ENCODE results near the gene C14orf119. TPM values are rescaled to one million over a fixed set of nuclear protein-coding genes. Genes with fewer than 3 reads are reported as not detected.
A peak's percentile ranks its signal among the peaks of the same experiment; 100 is the strongest.
"Not testable (repeated sequence)": the region's sequence is repeated elsewhere in the genome, so short reads cannot be mapped to it uniquely, and the experiment has no call there.

C14orf119 gene
- polyA plus RNA-seq, 6 donors from 2014 or later, result 31.7 to 81.0 (median 69.0) TPM

DNA sequence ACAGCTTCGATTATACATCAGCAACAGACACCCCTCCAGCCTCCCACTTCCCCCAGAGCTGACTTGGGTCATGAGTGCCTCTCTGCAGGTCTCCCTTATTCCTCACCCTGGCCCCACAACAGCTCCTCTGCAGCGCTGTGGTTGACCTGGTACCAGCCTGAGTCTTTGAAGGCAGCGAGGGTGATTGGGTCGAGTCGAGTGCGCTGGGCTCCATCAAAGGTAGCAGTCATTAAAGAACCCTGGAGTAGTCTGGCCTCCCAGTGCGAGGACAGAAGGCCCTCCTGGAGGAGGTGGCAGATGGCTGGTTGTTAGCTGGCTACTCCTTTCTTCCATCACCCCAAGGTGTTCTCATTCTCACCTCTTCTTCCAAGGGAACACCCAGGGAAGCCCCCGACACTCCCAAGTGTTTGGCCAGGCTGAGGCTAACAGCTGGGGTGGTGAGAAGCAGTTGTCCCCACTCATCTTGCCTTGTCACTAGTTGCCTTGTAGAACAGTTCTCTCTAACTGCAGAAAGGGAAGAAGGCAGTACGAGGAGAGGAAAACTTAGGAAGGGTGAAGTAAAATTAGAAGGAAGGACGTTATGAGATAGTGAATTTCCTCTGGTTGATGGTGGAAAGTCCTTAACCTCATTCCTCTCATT lies 6.8 kb downstream of the C14orf119 start:
- Mint-ChIP-seq H3K27me3 (no peaks in the 10 kb centered on the region), H3K4me1 (peaks cover 10 to 32% (median 16%) of the 10 kb centered on the region in 3 donors), H3K27ac (no peak overlapping the region), H3K9me3 (no peaks in the 10 kb centered on the region), H3K4me3 (no peak overlapping the region), H3K36me3 (no peaks in the 10 kb centered on the region)
- DNase-seq (no peak), ATAC-seq (ENCODE audit: low read depth in 2 of 2) (no peak)

DNA sequence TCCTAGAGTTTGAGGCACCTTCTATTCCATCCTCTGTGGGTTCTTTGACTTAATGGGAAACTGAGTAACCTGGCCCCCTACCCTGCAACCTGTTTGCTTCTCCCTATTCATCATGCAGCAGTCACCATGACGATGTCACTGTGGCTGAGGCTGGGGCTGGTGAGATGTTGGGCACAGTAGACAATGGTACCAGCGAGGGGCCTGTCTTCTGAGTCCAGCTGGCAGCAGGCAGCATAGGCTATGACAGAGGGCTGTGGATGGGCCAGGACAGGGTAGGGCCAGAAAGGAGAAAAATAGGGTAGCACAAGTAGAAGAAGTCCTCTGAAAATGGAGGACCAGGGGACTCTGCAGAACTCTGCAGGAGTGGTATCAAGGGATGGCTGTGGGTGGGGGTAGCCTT lies 7.5 kb downstream of the C14orf119 start:
- no peaks in the 10 kb centered on the region for H3K36me3 Mint-ChIP-seq
- no peak overlapping the region for H3K4me3 Mint-ChIP-seq
- DNase-seq (no peak), ATAC-seq (ENCODE audit: low read depth in 2 of 2) (no peak)
- H3K4me1 Mint-ChIP-seq, result peaks cover 10 to 25% (median 12%) of the 10 kb centered on the region in 3 donors
- H3K27ac Mint-ChIP-seq, result no peak overlapping the region
- H3K27me3 Mint-ChIP-seq, result no peaks in the 10 kb centered on the region
- H3K9me3 Mint-ChIP-seq, result no peaks in the 10 kb centered on the region

DNA sequence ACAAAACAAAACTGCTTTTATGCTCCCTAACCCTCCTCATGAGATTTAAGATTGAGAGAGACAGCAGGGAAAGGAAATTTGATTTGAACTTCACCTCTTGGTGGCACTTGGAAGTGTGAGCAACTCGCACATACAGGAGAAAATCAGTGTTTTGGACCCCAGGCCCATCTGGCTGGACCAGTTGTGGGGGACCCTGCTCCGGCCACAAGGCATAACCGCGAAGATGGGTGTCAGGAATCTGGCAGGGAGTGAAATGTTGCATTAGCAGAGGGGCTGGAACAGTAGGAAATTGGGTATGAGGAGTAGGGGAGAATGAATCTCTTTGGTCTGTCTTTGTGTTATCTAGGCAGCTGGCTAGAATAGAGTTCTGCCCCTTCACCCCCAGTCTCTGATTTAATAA lies 8.3 kb downstream of the C14orf119 start:
- Mint-ChIP-seq H3K27ac (no peak overlapping the region), H3K4me3 (no peak overlapping the region), H3K4me1 (peaks cover 10 to 24% (median 12%) of the 10 kb centered on the region in 3 donors), H3K27me3 (no peaks in the 10 kb centered on the region), H3K36me3 (no peaks in the 10 kb centered on the region), H3K9me3 (no peaks in the 10 kb centered on the region)
- ATAC-seq (ENCODE audit: low read depth in 2 of 2), result no peak
- no peak for DNase-seq

DNA sequence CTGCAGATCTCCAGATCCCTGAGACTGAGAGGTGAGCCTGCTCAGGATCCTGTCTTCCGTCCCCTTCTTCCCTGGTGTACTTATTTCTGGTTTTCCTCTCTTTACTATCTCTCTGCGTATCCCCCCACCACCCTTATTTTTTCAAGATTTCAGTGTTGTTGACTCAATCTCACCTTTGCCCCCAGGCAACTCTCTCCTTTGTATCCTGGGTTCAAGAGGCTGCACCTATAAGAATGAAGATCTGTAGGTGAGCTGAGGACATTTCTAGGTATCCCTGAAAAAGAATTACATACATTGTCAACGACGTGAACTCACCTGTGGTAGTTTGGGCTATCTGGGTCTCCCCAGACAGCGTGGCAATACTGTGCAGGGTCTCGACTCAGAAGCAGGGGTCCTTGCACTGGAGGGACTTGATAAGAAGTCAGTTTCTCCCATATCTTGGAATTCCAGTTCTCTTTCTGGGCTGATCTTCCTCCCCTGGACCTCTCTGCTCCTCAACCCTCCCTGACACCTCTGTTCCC lies 8.8 kb downstream of the C14orf119 start:
- Mint-ChIP-seq H3K9me3 (no peaks in the 10 kb centered on the region), H3K4me3 (no peak overlapping the region), H3K27ac (peak overlapping the region in 2 of 6 donors; percentile 12 to 44), H3K4me1 (peaks cover 10 to 24% (median 12%) of the 10 kb centered on the region in 3 donors), H3K36me3 (no peaks in the 10 kb centered on the region), H3K27me3 (no peaks in the 10 kb centered on the region)
- no peak for ATAC-seq (ENCODE audit: low read depth in 2 of 2)
- DNase-seq, result no peak

DNA sequence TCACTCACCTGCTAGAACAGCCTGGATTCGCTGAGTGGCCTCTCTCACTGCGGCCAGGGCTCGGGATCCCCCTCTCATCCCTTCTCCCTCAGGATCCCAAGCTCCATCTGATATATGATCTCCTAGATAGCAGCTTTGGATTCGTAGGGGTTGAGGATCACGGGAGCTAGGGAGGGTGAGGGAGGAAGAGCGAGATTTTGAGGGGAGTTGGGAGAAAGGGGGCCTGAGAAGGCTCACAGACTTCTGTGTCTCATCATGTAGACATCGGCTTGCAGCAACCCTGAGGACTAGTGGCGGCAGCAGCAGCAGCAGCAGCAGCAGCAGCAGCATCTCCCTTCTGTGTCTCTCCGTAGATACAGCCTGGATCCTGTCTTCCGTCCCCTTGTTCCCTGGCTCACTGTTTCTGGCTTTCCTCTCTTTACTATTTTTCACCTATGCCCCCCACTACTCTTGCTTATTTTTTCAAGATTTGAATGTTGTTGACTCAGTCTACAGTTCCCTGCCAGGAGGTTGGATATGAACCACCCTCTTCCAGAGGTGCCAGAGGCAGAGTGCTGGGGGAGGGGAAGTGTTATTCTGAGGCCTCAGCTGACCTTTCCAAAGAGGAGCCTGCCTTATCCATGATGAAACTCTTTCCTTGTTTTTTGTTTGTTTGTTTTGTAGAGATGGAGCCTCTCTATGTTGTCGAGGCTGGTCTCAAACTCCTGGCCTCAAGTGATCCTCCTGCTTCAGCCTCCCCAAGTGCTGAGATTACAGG lies 9.5 kb downstream of the C14orf119 start, which contains the start of gene CIROP:
TSS of gene CIROP (minus strand) at position 399 of the 757 bp plus-strand sequence. CDS start at position 330, 69 bp downstream.
- H3K9me3 Mint-ChIP-seq, result no peaks in the 10 kb centered on the region
- peak within 1 kb of the TSS in 3 of 6 donors; percentile 12 to 62 (median 59) for H3K27ac Mint-ChIP-seq
- H3K4me1 Mint-ChIP-seq, result peaks cover 6 to 22% (median 12%) of the 10 kb centered on the region in 3 donors
- peak within 1 kb of the TSS in 3 of 8 donors; percentile 30 to 68 (median 41) for H3K4me3 Mint-ChIP-seq
- no peaks in the 10 kb centered on the region for H3K36me3 Mint-ChIP-seq
- DNase-seq (no peak), ATAC-seq (ENCODE audit: low read depth in 2 of 2) (no peak)
- no peaks in the 10 kb centered on the region for H3K27me3 Mint-ChIP-seq

DNA sequence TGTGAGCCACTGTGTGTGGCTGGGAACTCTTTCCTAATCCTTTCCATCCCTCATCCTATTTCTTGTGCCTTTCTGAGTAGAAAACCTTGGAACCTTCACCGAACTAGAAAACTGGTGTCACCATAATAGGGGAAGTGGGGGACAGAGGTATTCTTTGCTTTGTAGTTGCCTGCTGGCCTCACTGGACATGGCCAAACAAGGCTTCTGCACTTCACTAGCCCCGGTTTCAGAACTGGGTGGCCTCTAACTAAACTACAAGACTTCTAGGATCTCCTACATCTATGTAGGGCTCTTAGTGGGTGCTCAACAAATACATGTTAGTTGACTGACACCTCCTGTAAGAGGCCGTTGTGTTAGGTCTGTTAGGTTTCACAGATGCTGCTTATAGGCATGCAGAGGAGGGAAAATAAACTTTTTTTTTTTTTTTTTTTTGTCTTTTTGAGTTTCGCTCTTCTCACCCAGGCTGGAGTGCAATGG lies 10.1 kb downstream of the C14orf119 start:
- Mint-ChIP-seq H3K4me3 (peak overlapping the region in 1 of 8 donors; percentile 41), H3K4me1 (peaks cover 1 to 19% (median 12%) of the 10 kb centered on the region in 3 donors), H3K9me3 (no peaks in the 10 kb centered on the region), H3K27ac (peak overlapping the region in 2 of 6 donors; percentile 59 to 62), H3K36me3 (no peaks in the 10 kb centered on the region), H3K27me3 (no peaks in the 10 kb centered on the region)
- ATAC-seq (ENCODE audit: low read depth in 2 of 2), result no peak
- no peak for DNase-seq

DNA sequence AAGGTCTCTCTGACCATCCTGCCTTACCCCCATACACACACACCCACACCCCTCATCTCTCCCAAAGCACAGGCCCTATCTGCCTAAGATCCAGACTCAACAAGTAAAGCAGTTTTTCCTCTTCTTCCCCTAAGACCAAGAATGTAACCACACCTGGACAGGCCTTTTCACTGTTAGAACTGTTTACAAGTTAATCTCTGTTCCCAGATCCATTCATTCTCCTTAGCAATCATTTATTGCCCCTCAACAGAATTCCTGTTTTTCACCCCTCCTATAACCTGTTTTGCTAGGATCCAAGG lies 11.4 kb downstream of the C14orf119 start:
- peaks cover 0 to 19% (median 12%) of the 10 kb centered on the region in 3 donors for H3K4me1 Mint-ChIP-seq
- H3K4me3 Mint-ChIP-seq, result no peak overlapping the region
- ATAC-seq (ENCODE audit: low read depth in 2 of 2), result no peak
- H3K9me3 Mint-ChIP-seq, result no peaks in the 10 kb centered on the region
- DNase-seq, result no peak
- H3K27ac Mint-ChIP-seq, result peak overlapping the region in 1 of 6 donors; percentile 43
- H3K27me3 Mint-ChIP-seq, result no peaks in the 10 kb centered on the region
- no peaks in the 10 kb centered on the region for H3K36me3 Mint-ChIP-seq

DNA sequence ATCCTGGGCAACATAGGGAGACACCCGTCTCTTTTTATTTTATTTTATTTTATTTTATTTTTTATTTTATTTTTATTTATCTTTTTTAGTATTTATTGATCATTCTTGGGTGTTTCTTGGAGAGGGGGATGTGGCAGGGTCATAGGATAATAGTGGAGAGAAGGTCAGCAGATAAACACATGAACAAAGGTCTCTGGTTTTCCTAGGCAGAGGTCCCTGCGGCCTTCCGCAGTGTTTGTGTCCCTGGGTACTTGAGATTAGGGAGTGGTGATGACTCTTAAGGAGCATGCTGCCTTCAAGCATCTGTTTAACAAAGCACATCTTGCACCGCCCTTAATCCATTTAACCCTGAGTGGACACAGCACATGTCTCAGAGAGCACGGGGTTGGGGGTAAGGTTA lies 12.3 kb downstream of the C14orf119 start:
- H3K36me3 Mint-ChIP-seq; DNase-seq; H3K4me3 Mint-ChIP-seq; H3K27ac Mint-ChIP-seq; ATAC-seq (ENCODE audit: low read depth in 2 of 2); H3K27me3 Mint-ChIP-seq; H3K9me3 Mint-ChIP-seq: not testable (repeated sequence)
- H3K4me1 Mint-ChIP-seq, result peaks cover 0 to 19% (median 12%) of the 10 kb centered on the region in 3 donors

DNA sequence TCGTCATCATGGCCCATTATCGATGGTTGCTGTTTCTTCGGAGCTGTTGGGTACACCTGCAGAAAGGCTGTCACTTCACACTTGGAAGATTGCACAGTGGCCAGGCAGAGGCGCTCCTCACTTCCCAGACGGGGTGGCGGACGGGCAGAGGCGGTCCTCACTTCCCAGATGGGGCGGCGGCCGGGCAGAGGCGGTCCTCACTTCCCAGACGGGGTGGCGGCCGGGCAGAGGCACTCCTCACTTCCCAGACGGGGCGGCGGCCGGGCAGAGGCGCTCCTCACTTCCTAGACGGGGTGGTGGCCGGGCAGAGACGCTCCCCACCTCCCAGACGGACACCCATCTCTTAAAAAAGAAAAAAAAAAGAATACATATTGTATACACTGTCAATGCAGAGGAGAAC lies 12.9 kb downstream of the C14orf119 start:
- H3K36me3 Mint-ChIP-seq; H3K27ac Mint-ChIP-seq; H3K27me3 Mint-ChIP-seq; H3K9me3 Mint-ChIP-seq; H3K4me3 Mint-ChIP-seq; ATAC-seq (ENCODE audit: low read depth in 2 of 2); DNase-seq: not testable (repeated sequence)
- H3K4me1 Mint-ChIP-seq, result peaks cover 0 to 19% (median 9%) of the 10 kb centered on the region in 3 donors

DNA sequence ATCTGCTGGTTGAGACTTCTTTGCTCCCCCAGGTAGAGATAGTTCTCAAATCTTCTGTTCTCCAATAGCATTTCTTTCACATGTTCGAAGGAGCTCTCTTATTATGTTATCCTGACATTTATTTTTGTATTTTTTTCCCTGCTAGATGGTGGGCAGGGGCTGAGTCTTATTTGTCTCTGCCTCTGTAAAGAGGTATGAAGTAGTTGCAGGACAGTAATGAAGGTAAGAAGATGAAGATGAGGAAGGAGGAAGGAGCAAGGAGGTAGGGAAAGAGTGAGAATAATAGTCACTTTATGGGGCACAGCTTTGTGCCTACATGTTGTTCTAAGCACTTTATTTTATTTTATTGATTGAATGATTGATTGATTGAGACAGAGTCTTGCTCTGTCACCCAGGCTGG lies 14.5 kb downstream of the C14orf119 start:
- peaks cover 0 to 18% (median 7%) of the 10 kb centered on the region in 3 donors for H3K4me1 Mint-ChIP-seq
- DNase-seq, result no peak
- H3K4me3 Mint-ChIP-seq, result no peak overlapping the region
- peaks cover 6 to 9% (median 8%) of the 10 kb centered on the region in 3 donors for H3K27me3 Mint-ChIP-seq
- no peaks in the 10 kb centered on the region for H3K9me3 Mint-ChIP-seq
- H3K27ac Mint-ChIP-seq, result no peak overlapping the region
- no peak for ATAC-seq (ENCODE audit: low read depth in 2 of 2)
- no peaks in the 10 kb centered on the region for H3K36me3 Mint-ChIP-seq

DNA sequence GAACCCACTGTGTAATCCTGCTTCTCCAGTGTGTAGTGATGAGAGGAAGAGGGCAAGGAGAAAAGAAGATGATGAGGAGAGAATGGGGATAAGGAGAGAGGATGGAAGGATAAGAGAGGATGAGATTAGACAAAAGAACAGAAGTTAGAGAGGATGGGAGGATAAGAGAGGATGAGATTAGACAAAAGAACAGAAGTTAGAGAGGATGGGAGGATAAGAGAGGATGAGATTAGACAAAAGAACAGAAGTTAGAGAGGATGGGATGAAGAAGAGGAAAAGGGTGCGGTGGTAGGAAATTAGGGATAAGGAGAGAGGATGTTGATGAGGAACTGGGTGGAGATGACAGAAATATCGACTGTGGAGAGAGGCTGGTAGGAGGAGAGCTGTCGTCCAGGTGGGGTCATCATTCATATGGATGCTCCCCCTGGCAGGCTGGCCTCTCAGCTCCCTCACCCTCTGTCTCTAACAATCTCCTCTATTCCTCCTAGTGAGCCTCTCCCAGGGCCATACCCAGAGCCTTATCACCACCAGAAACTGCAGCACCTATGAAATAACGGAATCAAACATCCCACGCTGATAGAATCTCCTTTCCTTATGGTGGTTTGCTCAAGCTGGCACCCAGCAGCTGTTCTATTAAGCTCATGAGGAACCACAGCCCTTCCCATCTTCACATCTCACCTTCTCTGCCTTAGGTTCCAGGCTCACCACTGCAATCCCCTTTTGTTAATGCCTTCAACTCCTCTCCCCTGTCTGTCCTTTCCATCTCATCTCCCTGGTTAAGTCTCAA lies 15.5 kb downstream of the C14orf119 start:
- peaks cover 0 to 11% (median 4%) of the 10 kb centered on the region in 3 donors for H3K4me1 Mint-ChIP-seq
- H3K4me3 Mint-ChIP-seq, result no peak overlapping the region
- peaks cover 6 to 17% (median 17%) of the 10 kb centered on the region in 3 donors for H3K27me3 Mint-ChIP-seq
- no peaks in the 10 kb centered on the region for H3K36me3 Mint-ChIP-seq
- H3K9me3 Mint-ChIP-seq, result no peaks in the 10 kb centered on the region
- DNase-seq (no peak), ATAC-seq (ENCODE audit: low read depth in 2 of 2) (no peak)
- H3K27ac Mint-ChIP-seq, result no peak overlapping the region

DNA sequence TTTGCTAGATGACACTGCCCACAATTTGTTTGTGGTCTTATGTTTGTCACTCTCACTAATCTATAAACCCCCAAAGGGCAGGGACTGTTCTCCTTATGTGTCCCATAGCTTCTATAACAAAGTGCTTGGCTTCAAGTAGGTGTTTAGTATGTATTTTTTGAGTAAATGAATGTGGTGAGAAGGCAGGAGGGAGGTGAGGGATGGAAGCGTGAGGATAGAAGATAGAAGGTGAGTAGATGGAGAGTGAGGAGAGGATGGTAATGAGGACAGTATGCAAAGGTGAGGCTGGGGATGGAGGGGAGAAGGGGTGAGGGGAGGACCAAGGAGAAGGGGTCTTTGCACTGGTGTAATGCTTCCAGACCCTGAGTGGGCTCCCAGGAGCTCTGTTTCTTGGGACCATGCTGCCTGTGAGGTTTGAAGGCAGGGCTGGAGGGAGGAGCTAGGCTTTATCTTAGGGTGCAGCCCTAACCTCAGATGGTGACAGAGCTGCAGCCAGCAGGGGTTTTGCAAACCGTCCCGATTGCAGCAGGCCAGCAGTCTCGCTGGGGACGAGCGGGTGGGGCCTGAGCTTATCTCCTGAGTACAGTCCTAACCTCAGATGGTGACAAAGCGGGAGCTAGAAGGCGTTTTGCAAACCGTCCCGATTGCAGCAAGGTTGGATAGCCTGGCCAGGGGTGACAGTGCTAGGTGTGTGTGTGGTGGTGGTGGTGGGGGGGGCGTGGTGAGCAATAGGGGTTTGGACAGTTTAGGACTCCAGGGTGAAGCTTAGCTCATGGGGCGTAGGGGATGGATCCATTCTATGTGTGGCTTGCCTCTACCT lies 17.3 kb downstream of the C14orf119 start:
- Mint-ChIP-seq H3K27me3 (peaks cover 13 to 21% (median 18%) of the 10 kb centered on the region in 3 donors), H3K4me1 (no peaks in the 10 kb centered on the region), H3K9me3 (no peaks in the 10 kb centered on the region), H3K4me3 (peak overlapping the region in 1 of 8 donors; percentile 2), H3K36me3 (no peaks in the 10 kb centered on the region), H3K27ac (peak overlapping the region in 1 of 6 donors; percentile 38)
- ATAC-seq (ENCODE audit: low read depth in 2 of 2) (no peak), DNase-seq (no peak)

All from naive B cell (primary cell).